Stimulated activated CD8-positive, alpha-beta memory T cell treated with anti-CD3 and anti-CD28 coated beads, Interleukin-7, amount 100 ng/mL, for 4 hours (primary cell): ENCODE measurements around the gene SYNGAP1.
A peak's percentile ranks its signal among the peaks of the same experiment; 100 is the strongest.

ENCODE experiments used
- DNase-seq, 2 donors: peaks; one replicate each; pipeline ENCODE4 v3.0.0-alpha.2; 2020; ENCODE audit warnings: low read depth in 2 of 2

Gene SYNGAP1

GRCh38 chr6:33404884-33405283 lies 15.0 kb upstream of the SYNGAP1 start:
- DNase-seq: no peak

GRCh38 chr6:33405386-33405940 lies 14.4 kb upstream of the SYNGAP1 start:
- DNase-seq: no peak

GRCh38 chr6:33406126-33406525 lies 13.7 kb upstream of the SYNGAP1 start:
- no peak for DNase-seq

- no peak for DNase-seq
Observed at GRCh38 chr6:33407132-33407718, 12.6 kb upstream of the SYNGAP1 start.

- DNase-seq: peak; percentile 96 to 97
Observed at GRCh38 chr6:33410050-33410710, 9.7 kb upstream of the SYNGAP1 start.

GRCh38 chr6:33410711-33411631 lies 8.9 kb upstream of the SYNGAP1 start, which contains the start of gene PHF1:
PHF1 (plus strand) TSS chr6:33411014; CDS start chr6:33412264, 1,250 bp downstream.
- peak; percentile 65 to 80 for DNase-seq

GRCh38 chr6:33411632-33412005 lies 8.2 kb upstream of the SYNGAP1 start:
- DNase-seq: no peak

GRCh38 chr6:33412140-33413009 lies 7.5 kb upstream of the SYNGAP1 start:
- no peak for DNase-seq

GRCh38 chr6:33413241-33414120 lies 6.4 kb upstream of the SYNGAP1 start:
- DNase-seq: no peak

GRCh38 chr6:33414592-33415271 lies 5.1 kb upstream of the SYNGAP1 start:
- no peak for DNase-seq

GRCh38 chr6:33415831-33416230 lies 4.0 kb upstream of the SYNGAP1 start:
- no peak for DNase-seq

GRCh38 chr6:33416386-33417127 lies 3.3 kb upstream of the SYNGAP1 start:
- DNase-seq: no peak

- DNase-seq: no peak
Observed at GRCh38 chr6:33417128-33417902, 2.5 kb upstream of the SYNGAP1 start.

GRCh38 chr6:33417903-33418689 lies 1.8 kb upstream of the SYNGAP1 start, which contains the start of gene CUTA:
CUTA (minus strand) TSS chr6:33418107; CDS start chr6:33418000, 107 bp downstream.
- DNase-seq: peak; percentile 99 to 100

GRCh38 chr6:33418690-33419291 lies 1.1 kb upstream of the SYNGAP1 start:
- DNase-seq: peak in 1 of 2 donors; percentile 38

- DNase-seq: no peak
Observed at GRCh38 chr6:33420491-33421343, 852 bp downstream of the SYNGAP1 start.
